A549 (cell line): ENCODE results near the gene EIF2S3. TPM values are rescaled to one million over a fixed set of nuclear protein-coding genes. Genes with fewer than 3 reads are reported as not detected.

ENCODE experiments used
- ATAC-seq, 2 experiments: fragments of 200-7000 bp in 1 of 2; fragments of >200 bp in 1 of 2; cut with Nextera tagmentation in 1 of 2; cut with Tn5 transposase in 1 of 2; 3 replicates each; pipeline versions ENCODE4 v1.8.0 to v1.9.1; 2018 to 2020; ENCODE audit warnings: mild to moderate bottlenecking in 1 of 2, moderate library complexity in 1 of 2
- CTCF ChIA-PET: fragments of 300-600 bp; sonication (Branson Sonifier 250); formaldehyde crosslinking; extraction: SDS; loops from one replicate; lab custom pipeline; 2021; ENCODE audit warnings: antibody characterized with exemption, inconsistent platforms; lab: Yijun Ruan, JAX
- POLR2A ChIA-PET: fragments of 350-600 bp; formaldehyde crosslinking; extraction: SDS; loops from one replicate; lab custom pipeline; 2021; ENCODE audit warnings: antibody characterized with exemption, inconsistent platforms; lab: Yijun Ruan, JAX
- DNase-seq, 2 experiments: peaks; one replicate each; pipeline versions ENCODE4 v3.0.0 to v3.0.0-alpha.2; 2011 to 2016; ENCODE audit warnings: low read depth in 1 of 2, low spot score in 1 of 2
- FAIRE-seq: peaks from 2 replicates; lab custom pipeline; 2011; peaks lifted over from hg19 to GRCh38; lab: Jason Lieb, UNC
- H3K27ac ChIP-seq, 2 experiments: fragments of >200 bp; sonication (Bioruptor Twin); formaldehyde crosslinking; 3 replicates each; pipeline ENCODE4 v1.5.1; 2016 to 2017
- H3K4me1 ChIP-seq: fragments of >200 bp; sonication (Bioruptor Twin); formaldehyde crosslinking; 3 replicates; pipeline ENCODE4 v1.6.1; 2016
- H3K4me2 ChIP-seq: fragments of >200 bp; sonication (Bioruptor Twin); formaldehyde crosslinking; 3 replicates; pipeline ENCODE4 v1.6.1; 2016
- H3K4me3 ChIP-seq: fragments of >200 bp; sonication (Bioruptor Twin); formaldehyde crosslinking; 3 replicates; pipeline ENCODE4 v1.5.1; 2016
- H3K9me3 ChIP-seq: fragments of >200 bp; sonication (Bioruptor Twin); formaldehyde crosslinking; 3 replicates; pipeline ENCODE4 v1.6.1; 2016
- CBX2 ChIP-seq: fragments of 200-600 bp; sonication (generic); IDR thresholded peaks from 2 replicates; pipeline ENCODE4 v1.6.1; 2016; ENCODE audit warnings: low read depth, mild to moderate bottlenecking, borderline replicate concordance
- CHD2 ChIP-seq: fragments of 150-350 bp; IDR thresholded peaks from 2 replicates; pipeline ENCODE4 v1.6.1; 2014; ENCODE audit warnings: low read length; ENCODE audit not compliant: partially characterized antibody
- ESRRA ChIP-seq: fragments of 150-350 bp; IDR thresholded peaks from 2 replicates; pipeline ENCODE4 v1.6.1; 2014; ENCODE audit warnings: mild to moderate bottlenecking, low read length, borderline replicate concordance
- FOSL2 ChIP-seq, 2 experiments: fragments of 450-650 bp in 1 of 2; fragments of >200 bp in 1 of 2; sonication (Bioruptor Twin) in 1 of 2; formaldehyde crosslinking; IDR thresholded peaks; 2 replicates each; pipeline versions ENCODE4 v1.5.0 to v1.6.1; 2016 to 2020; ENCODE audit warnings: mild to moderate bottlenecking in 1 of 2, moderate library complexity in 1 of 2
- FOXS1 ChIP-seq: fragments of 250-450 bp; sonication (Bioruptor Pico); IDR thresholded peaks from 2 replicates; pipeline ENCODE4 v1.5.0; 2020; ENCODE audit warnings: mild to moderate bottlenecking, moderate library complexity
- HDAC2 ChIP-seq: fragments of 200-600 bp; sonication (generic); IDR thresholded peaks from 2 replicates; pipeline ENCODE4 v1.6.1; 2016
- HES2 ChIP-seq: fragments of >200 bp; sonication (Bioruptor Twin); formaldehyde crosslinking; IDR thresholded peaks from 2 replicates; pipeline ENCODE4 v1.6.1; 2016
- HOXA7 ChIP-seq: fragments of 250-450 bp; sonication (Bioruptor Pico); IDR thresholded peaks from 2 replicates; pipeline ENCODE4 v1.5.0; 2020; ENCODE audit warnings: mild to moderate bottlenecking, moderate library complexity
- HOXB13 ChIP-seq: fragments of 250-450 bp; sonication (Bioruptor Pico); IDR thresholded peaks from 2 replicates; pipeline ENCODE4 v1.5.0; 2020; ENCODE audit warnings: low read depth, mild to moderate bottlenecking, moderate library complexity
- KDM5A ChIP-seq: fragments of 200-600 bp; sonication (generic); IDR thresholded peaks from 2 replicates; pipeline ENCODE4 v1.6.1; 2016; ENCODE audit warnings: antibody characterized with exemption, mild to moderate bottlenecking
- NPAS2 ChIP-seq: fragments of 250-450 bp; sonication (Bioruptor Pico); IDR thresholded peaks from 2 replicates; pipeline ENCODE4 v1.8.0; 2022; ENCODE audit warnings: mild to moderate bottlenecking, moderate library complexity, borderline replicate concordance
- POLR2A ChIP-seq: IDR thresholded peaks from 2 replicates; pipeline ENCODE4 v1.6.1; 2012; ENCODE audit warnings: mild to moderate bottlenecking, low read length
- RARB ChIP-seq: fragments of 250-450 bp; sonication (Bioruptor Pico); IDR thresholded peaks from 2 replicates; pipeline ENCODE4 v1.8.0; 2021; ENCODE audit warnings: mild to moderate bottlenecking, moderate library complexity
- REST ChIP-seq: fragments of 200-600 bp; sonication (generic); IDR thresholded peaks from 2 replicates; pipeline ENCODE4 v1.6.1; 2016; ENCODE audit warnings: antibody characterized with exemption, mild to moderate bottlenecking, moderate library complexity
- RNF2 ChIP-seq: fragments of 200-600 bp; sonication (generic); IDR thresholded peaks from 2 replicates; pipeline ENCODE4 v1.6.1; 2016; ENCODE audit warnings: low read depth, mild to moderate bottlenecking, antibody characterized with exemption, moderate library complexity, borderline replicate concordance
- SREBF2 ChIP-seq: fragments of 450-650 bp; IDR thresholded peaks from 2 replicates; pipeline ENCODE4 v1.6.1; 2014; ENCODE audit warnings: mild to moderate bottlenecking, moderate library complexity
- TFCP2L1 ChIP-seq: fragments of 250-450 bp; sonication (Bioruptor Pico); IDR thresholded peaks from 2 replicates; pipeline ENCODE4 v1.5.0; 2021; ENCODE audit warnings: mild to moderate bottlenecking
- ZNF302 ChIP-seq: fragments of 250-450 bp; sonication (Bioruptor Pico); IDR thresholded peaks from 2 replicates; pipeline ENCODE4 v1.9.0; 2021; ENCODE audit warnings: inconsistent platforms, mild to moderate bottlenecking, moderate library complexity
- WGBS: methylation state at CpG from one replicate; pipeline ENCODE4 v1.1.6; 2017; ENCODE audit errors: missing lambda C conversion rate; 5-methylcytosine and 5-hydroxymethylcytosine counted together
- polyA plus RNA-seq, 4 experiments: library from polyadenylated mRNA; depleted of rRNA in 3 of 4; stranded (reverse); fragments of >200 nt; fragmentation: RNase III in 1 of 4; extraction: RNeasy Plus Mini Kit Qiagen cat#74134 plus additional on column Dnase treatment in 1 of 4; gene quantifications; 2 replicates in 3 of 4; 3 replicates in 1 of 4; pipeline ENCODE4 v1.2.3, GENCODE V29; 2011 to 2017
- TF ChIP-seq, protein P1 (sequence below): IDR thresholded peaks from 2 replicates; pipeline ENCODE4 v1.6.1; 2012
- TF ChIP-seq, protein P2 (sequence below): fragments of 250-450 bp; sonication (Bioruptor Pico); IDR thresholded peaks from 2 replicates; pipeline ENCODE4 v1.5.0; 2021; ENCODE audit warnings: mild to moderate bottlenecking, moderate library complexity, borderline replicate concordance
- TF ChIP-seq, protein P3 (sequence below): fragments of 450-650 bp; IDR thresholded peaks from 2 replicates; pipeline ENCODE4 v1.6.1; 2014; ENCODE audit warnings: antibody characterized with exemption

Gene EIF2S3
- polyA plus RNA-seq, 2 of the 4 experiments (the other 2 are of a cell fraction), result 219 to 259 TPM

DNA sequence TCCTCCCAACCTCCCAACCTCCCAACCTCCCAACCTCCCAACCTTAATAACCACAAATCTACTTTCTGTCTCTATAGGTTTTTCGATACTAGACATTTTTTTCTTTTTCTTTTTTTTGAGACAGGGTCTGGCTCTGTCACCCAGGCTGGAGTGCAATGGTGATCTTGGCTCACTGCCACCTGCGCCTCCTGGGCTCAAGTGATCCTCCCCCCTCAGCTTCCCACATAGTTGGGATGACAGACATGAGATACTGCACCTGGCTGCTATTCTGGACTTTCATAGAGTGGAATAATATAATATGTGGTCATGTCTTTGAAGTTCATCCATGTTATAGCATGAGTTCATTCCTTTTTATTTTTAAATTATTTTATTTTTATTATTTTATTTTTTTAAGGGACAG lies 55.3 kb downstream of the EIF2S3 start:
- no peak overlapping the region for H3K4me3 ChIP-seq
- ChIA-PET POLR2A (no interaction called here), CTCF (interaction anchor here (1.4 kb wide), 1 partner anchor 28 kb away, joined by 3 read pairs; no protein-coding TSS in a partner anchor)
- WGBS, result 83% methylated on average over 2 of the region's 2 CpGs
- DNase-seq, result no peak
- no peaks in the 10 kb centered on the region for H3K9me3 ChIP-seq
- no peak for FAIRE-seq
- H3K4me1 ChIP-seq, result peaks cover 5% of the 10 kb centered on the region; the same call in 1 of the 3 replicates
- ATAC-seq, result no peak
- TF ChIP-seq, protein P1, sequence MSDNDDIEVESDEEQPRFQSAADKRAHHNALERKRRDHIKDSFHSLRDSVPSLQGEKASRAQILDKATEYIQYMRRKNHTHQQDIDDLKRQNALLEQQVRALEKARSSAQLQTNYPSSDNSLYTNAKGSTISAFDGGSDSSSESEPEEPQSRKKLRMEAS, result no peak
- no peak for TF ChIP-seq KDM5A
- TF ChIP-seq NPAS2, result no peak
- TF ChIP-seq RARB, result no peak
- no peak for TF ChIP-seq HDAC2
- no peak for TF ChIP-seq POLR2A
- H3K4me2 ChIP-seq, result no peak overlapping the region
- no peak overlapping the region for H3K27ac ChIP-seq

- Histone ChIP-seq H3K27ac (no peak overlapping the region), H3K4me2 (no peak overlapping the region), H3K9me3 (no peaks in the 10 kb centered on the region), H3K4me1 (peaks cover 18% of the 10 kb centered on the region), H3K4me3 (no peak overlapping the region)
- TF ChIP-seq RARB (no peak), TFCP2L1 (CRISPR knock-in tag) (no peak), ESRRA (no peak), REST (no peak), SREBF2 (no peak), KDM5A (no peak), HOXA7 (no peak), CBX2 (no peak), HOXB13 (no peak), CHD2 (no peak), RNF2 (no peak), ZNF302 (CRISPR knock-in tag) (no peak), FOSL2 (IDR thresholded peaks at IDR 0.05) (no peak), FOSL2 (CRISPR knock-in tag; IDR thresholded peaks at IDR 0.05) (no peak), HES2 (no peak), FOXS1 (no peak), NPAS2 (no peak)
- TF ChIP-seq, protein P2, sequence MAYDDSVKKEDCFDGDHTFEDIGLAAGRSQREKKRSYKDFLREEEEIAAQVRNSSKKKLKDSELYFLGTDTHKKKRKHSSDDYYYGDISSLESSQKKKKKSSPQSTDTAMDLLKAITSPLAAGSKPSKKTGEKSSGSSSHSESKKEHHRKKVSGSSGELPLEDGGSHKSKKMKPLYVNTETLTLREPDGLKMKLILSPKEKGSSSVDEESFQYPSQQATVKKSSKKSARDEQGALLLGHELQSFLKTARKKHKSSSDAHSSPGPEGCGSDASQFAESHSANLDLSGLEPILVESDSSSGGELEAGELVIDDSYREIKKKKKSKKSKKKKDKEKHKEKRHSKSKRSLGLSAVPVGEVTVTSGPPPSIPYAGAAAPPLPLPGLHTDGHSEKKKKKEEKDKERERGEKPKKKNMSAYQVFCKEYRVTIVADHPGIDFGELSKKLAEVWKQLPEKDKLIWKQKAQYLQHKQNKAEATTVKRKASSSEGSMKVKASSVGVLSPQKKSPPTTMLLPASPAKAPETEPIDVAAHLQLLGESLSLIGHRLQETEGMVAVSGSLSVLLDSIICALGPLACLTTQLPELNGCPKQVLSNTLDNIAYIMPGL (CRISPR knock-in tag), result no peak
- TF ChIP-seq, protein P1, result no peak
- TF ChIP-seq, protein P3, sequence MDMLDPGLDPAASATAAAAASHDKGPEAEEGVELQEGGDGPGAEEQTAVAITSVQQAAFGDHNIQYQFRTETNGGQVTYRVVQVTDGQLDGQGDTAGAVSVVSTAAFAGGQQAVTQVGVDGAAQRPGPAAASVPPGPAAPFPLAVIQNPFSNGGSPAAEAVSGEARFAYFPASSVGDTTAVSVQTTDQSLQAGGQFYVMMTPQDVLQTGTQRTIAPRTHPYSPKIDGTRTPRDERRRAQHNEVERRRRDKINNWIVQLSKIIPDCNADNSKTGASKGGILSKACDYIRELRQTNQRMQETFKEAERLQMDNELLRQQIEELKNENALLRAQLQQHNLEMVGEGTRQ, result no peak
- DNase-seq, result no peak
- no peak for FAIRE-seq
- ChIA-PET POLR2A (no interaction called here), CTCF (interaction anchor here (0.8 kb wide), 1 partner anchor 9 kb away, joined by 4 read pairs; no protein-coding TSS in a partner anchor)
- WGBS, result 86% methylated on average over 2 of the region's 2 CpGs
- ATAC-seq, result no peak
Observed at GRCh38 chrX:24113181-24113580, 58.4 kb downstream of the EIF2S3 start.
